GM18499 (cell line): Measurements from ENCODE around the gene FAM171A1.
"Not testable (repeated sequence)": the region's sequence is repeated elsewhere in the genome, so short reads cannot be mapped to it uniquely, and the experiment has no call there.

Experiments
- ATAC-seq: cut with Tn5 transposase; IDR thresholded peaks from one replicate; pipeline ENCODE4 v1.9.1; 2021; ENCODE audit warnings: moderate number of reproducible peaks; ENCODE audit not compliant: insufficient read depth, unreplicated experiment

The FAM171A1 gene

DNA sequence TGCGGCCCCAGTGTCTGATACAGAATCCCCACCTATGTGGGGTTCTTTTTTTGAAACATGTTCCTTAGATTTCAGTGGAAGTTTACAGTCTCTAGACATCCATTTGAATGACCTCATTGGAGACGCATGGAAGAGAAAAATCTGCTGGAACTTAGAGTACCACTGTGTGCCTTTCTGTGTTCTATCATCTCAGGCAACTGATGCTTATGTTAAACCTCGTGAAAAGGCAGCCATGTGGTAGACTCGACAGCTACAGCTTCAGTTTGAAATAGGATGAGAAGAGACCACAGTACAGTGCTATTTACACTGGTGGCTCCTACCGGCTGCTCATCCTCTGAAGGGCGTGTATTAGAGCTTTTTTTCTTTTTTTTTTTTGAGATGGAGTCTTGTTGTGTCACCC, 74.4 kb downstream of the FAM171A1 start:
- no peak for ATAC-seq

DNA sequence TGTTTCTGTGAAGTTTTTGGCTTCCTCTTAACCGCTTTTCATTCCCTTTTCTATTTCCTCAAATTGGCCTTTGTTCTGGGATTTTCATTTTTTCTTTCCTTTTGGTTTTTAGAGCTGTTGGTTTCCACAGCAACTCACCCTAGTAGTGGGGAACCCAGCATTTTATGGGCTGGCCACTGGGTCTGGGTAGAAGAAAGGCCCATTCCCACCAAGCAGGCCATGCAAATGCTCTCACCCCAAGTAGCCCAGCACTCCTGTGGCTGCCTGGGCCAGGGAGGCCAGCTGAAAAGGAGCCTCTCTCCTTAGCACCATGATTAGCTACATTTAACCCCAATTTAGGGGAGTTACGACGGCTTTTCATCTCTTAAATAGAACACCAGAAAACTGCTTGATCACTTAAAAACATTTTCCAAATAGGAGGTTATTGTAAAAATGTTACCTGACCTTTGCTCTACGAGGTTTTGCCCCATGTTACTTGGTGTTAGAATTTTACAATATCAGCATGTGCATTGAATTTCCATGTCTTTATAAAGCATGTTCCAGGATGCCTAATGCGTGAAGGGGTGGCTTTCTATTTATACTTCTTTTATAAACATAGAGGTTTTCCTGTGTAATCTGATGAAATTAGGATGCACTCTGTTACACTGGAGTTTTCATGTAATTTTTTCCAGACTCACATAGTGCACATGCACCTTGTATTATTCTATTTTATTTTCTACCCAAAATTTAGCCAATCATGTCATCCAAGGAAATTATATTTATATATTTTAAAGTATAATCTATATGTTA, 75.4 kb downstream of the FAM171A1 start:
- no peak for ATAC-seq

DNA sequence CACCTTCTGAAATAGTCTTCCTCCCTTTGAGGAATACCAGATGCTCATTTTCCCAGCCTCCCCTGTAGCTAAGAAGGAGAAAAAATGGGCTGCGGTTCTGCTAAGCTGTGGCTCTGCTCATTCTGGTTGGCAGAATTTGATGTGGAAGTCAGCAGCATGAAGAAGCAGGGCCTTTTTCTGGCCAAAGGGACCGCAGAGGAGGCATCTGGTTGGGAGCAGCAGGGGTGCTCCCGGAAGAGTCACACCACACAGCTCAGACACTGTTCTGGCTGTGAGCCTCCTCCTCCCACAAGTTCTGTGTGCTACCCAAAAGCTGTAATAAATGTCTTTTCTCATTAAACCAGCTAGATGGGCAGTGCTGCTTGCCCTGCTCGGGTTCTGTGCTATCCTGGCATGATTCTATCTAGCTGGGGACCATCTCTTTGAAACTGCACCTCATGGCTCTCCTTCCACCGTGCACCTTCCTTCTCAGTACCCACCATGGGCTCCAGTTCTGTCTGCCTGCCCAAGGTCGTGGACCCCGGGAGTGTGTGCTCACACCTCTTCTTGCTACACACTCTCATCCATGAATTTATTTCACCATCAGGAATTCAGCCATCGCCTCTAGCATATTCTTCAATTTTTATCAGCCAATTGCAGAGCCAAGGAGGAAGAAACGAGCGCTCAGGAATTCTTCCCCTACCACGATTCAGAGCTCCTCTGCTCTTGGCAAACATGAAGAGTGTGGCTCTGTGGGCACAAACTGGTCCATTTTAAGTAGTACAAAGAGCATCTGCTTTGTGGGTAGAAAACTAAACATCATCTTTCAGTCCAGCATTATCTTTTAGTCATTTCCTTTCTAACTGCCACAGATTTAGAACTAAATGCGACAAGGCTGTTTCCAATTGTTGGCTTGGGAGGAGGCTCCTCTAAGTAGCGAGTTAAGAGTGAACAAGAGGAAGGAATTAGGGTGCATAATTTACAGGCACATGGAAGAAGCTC, 76.9 kb downstream of the FAM171A1 start:
- no peak for ATAC-seq

DNA sequence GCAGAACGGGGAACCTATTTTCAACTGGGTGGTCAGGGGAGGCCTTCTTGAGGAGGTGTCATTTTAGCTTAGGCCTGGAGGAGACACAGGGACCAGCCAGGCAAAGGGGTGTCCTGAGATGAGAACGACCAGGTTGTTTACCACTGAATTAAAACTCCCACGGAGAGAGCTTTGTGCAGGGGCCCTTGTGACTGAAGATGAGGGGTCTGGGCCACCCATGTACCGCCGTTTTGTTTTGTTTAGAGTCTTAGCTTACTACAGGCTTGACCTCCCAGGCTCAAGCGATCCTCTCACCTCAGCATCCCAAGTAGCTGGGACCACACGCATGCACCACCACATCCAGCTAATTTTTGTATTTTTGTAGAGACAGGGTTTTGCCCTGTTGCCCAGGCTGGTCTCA, 80.4 kb downstream of the FAM171A1 start:
- no peak for ATAC-seq

DNA sequence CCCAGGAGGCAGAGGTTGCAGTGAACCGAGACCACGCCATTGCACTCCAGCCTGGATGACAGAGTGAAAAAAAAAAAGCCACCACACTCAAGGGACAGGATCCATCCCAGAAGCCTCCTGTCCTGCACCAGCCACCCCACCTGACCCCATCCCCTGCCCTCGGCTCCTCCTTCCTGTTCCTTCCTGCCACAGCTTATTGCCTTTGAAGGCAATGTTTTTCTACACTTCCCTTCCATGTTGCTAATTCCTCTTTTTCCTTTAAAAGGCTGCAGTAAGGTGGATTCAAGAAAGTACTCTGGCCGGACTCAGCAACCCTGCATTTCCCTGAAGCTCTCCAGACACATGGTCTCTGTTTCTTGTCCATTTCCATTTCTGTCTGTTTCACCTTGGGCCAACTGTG, 80.9 kb downstream of the FAM171A1 start:
- ATAC-seq: no peak

DNA sequence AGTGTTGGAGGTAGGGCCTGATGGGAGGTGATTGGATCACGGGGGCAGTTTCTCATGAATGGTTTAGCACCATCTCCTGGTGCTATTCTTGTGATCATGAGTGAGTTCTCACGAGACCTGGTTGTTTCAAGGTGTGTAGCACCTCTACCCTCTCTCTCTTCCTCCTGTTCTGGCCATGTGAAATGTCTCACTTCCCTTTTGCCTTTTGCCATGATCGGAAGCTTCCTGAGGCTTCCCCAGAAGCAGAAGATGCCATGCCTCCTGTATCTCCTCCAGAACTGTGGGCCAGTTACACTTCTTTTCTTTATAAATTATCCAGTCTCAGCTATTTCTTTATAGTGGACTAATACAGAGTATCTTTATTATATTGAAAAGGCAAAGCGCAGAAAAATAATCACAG, 90.1 kb downstream of the FAM171A1 start:
- no peak for ATAC-seq

DNA sequence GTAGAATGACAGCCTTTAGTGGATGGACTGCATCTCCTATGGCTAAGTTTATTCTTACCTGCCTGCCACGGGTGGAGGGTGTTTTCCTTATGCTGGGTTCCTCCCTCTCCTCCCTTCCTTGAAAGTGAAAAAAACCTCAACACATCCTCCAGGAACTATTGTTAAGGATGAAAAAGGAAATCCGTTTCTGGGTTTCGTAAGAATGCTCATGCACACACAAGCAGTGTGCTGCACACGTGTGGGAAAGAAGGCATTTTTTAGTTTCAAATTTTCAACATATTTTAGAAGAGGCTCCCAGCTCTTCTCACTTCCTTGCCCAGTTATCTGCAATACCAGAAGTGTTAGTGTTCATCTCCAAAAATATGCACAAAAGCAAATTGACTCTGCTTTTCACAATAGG, 90.6 kb downstream of the FAM171A1 start:
- ATAC-seq: no peak

DNA sequence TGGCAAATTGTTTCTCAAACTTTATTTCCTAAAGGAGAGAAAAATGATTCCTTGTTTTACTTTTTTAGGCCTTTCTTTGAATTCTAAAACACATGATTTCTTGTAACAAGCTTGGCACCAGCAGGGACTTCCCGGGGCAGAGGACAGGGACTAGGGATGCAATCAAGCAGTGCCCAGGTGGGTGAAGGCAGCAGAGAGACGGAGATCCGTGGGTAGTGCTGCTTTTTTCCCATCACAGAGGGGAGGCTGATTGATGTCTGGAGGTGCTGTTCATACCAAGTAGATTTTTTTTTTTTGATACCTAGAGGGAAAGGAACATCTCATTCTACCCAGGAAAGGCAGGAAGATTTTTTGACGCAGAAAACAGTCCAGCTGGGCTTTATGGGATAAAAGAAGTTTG, 91.9 kb downstream of the FAM171A1 start:
- no peak for ATAC-seq

DNA sequence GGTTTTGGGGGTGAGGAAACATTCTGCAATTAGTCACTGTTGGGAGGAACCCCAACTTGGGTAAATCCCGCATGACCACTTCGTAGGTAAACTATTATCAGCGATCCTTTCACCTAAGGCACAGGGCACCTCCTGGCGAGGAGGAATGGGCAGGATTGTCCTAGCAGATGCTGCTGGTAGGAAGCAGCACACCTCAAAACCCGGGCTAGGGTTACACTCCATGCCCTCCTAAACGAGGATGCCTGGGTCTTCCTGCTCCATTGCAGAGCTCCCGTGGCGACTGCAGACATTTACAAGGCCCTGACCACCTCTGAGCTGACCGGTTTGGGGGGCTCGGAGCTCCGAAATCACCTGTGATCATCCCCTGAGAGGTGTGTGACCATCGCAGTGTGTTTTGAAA, 92.3 kb downstream of the FAM171A1 start:
- ATAC-seq: no peak

DNA sequence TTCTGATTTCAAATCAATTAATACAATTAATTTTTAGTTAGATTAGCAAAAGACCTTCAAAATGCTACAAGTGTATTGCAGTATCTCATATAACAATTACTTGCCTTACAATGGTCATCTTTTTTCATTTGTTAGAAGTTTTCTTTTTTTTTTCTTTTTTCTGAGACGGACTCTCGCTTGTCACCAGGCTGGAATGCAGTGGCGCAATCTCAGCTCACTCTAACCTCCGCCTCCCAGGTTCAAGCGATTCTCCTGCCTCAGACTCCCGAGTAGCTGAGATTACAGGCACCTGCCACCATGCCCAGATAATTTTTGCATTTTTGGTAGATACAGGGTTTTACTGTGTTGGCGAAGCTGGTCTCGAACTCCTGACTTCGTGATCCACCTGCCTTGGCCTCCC, 95.0 kb downstream of the FAM171A1 start:
- ATAC-seq: not testable (repeated sequence)

DNA sequence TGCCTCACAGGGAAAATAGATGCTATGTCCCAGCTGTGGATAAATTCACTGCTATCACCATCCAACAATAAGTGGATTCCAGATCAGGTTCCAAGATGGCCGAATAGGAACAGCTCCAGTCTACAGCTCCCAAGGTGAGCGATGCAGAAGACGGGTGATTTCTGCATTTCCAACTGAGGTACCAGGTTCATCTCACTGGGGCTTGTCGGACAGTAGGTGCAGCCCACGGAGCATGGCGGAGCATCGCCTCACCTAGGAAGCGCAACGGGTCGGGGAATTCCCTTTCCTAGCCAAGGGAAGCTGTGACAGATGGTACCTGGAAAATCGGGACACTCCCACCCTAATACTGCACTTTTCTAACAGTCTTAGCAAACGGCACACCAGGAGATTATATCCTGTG, 101.3 kb downstream of the FAM171A1 start:
- not testable (repeated sequence) for ATAC-seq

DNA sequence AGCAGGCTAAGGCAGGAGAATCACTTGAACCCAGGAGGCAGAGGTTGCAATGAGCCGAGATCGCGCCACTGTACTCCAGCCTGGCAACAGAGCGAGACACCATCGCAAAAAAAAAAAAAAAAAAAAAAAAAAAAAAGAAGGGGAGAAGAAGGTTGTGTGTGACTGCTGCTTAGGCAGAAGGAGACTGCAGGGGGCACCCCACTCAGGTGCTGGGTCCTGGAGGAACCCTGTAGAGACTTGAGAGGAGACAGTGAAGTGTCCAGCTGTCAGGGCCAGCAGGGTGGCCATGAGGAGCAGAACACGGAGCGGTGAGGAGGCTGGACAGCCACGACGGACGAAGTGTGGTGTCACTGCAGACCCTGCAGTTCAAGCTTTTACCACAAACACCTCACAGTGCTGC, 103.6 kb downstream of the FAM171A1 start:
- ATAC-seq: no peak

DNA sequence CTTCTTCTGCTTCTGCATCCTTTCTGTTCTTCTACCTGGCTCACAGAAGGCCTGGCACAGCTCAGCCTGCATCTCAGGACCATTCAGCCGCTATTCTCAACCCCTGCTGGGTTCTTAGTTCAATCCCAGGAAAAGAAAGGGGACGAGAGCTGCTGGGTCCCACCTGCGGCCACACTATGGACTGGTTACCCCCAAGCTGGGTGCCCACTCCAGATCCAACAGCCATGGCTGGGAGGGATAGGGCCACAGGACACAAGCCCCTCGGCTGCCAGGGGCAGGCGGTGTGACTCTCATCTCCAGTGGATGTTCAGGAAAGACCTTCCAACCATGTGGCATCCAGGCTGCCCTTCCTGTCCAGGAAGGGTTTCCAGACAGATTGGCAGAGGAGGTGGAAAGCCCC, 105.0 kb downstream of the FAM171A1 start:
- no peak for ATAC-seq

DNA sequence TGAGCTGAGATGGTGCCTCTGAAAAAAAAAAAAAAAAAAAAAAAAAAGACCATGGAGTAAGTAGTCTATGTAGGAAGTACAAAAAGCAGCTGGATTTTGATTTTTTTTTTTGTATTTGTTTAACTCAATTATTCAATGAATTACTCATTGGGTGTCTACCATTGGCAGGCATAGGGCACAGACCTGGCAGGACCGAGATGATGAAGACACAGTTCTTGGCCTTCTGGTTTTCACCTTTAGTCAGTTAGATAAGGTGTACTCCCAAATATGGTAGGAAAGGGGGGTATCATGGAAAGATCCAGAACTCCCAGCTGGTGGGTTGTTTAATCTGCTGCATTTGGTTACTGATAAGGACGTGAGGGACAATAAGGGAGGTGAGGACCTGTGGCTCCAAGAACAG, 105.5 kb downstream of the FAM171A1 start:
- ATAC-seq: no peak

DNA sequence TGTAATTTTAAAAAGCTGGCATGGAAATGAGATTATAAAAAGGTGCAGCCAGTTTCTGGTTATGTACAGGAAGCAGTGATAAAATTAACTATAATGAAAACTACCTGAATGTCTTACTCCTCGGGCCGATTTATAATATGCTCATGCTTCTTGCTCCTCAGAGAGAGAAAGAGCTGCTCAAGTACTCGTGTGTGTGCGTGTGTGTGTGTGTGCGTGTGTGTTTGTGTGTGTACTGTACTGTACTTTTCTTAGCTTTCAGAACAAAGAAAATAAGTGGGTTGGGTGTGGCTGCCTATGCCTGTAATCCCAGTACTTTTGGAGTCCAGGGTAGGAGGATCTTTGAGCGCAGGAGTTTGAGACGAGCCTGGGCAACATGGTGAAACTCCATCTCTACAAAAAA, 106.0 kb downstream of the FAM171A1 start:
- no peak for ATAC-seq

DNA sequence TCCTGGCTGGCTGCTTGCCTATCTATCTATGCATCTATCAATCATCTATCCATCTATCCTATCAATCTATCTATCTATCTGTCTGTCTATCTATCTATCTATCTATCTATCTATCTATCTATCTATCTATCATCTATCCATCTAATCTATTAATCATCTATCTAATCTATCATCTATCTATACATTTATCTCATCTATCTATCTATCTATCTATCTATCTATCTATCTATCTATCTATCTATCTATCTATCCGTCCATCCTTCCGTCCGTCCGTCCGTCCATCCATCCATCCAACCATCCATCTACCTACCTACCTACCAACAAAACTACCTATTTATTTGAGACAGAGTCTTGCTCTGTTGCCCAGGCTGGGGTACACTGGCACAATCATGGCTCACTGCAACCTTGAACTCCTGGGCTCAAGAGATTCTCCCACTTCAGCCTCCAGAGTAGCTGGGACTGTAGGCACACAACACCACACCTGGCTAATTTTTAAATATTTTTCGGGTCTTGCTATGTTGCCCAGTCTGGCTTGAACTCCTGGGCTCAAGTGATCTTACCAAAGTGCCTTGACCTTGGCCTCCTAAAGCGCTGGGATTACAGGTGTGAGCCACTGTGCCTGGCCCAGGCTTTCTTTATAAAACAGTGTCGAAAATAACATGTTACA, 107.3 kb downstream of the FAM171A1 start:
- no peak for ATAC-seq

DNA sequence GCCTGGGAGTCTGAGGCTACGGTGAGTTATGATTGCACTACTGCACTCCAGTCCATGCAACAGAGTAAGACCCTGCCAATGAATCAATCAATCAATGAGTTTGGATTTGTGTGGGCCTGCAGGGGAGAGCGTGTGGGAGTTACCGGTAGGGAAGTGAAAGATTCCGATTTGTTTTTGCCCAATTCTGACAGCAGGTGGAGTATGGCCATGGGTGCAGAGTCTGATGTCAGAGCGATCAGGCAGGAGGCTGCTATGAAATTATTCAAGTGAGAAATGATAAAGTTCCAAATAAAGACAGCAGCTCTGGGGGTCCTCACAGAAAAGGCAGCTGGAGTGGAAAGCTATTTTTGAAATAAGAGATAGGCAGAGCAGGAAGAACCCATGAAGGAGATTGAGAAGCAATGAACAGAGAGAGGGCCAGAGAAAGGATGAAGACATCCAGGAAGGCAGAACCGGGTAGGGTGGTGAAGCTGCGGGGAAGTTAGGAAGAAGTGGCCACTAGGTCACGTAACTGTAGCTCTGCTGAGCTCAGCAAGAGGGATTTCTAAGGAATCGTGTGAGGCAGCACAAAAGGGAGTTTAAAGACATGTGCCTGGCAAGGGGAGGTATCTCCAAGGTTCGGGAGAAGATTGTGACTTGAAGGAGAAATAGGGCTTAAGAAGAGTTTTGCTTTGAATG, 108.9 kb downstream of the FAM171A1 start:
- no peak for ATAC-seq

DNA sequence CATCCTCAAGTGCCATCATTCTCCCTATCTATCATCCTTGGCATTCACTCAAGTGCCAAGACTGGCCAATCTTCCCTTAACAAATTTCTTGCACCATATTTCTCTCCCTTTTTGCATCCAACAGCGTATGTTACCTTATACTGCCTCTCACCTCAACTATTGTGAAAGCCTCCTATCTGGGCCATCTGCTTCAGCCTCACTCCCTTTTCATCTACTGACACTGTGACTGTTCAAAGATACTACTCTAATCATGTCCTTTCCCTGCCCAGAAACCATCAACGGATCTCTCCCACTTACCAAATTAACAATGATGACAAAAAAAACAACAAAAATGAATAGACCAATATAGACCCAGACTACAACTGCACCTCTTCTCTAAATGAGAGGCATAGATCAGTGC, 112.0 kb downstream of the FAM171A1 start:
- no peak for ATAC-seq

DNA sequence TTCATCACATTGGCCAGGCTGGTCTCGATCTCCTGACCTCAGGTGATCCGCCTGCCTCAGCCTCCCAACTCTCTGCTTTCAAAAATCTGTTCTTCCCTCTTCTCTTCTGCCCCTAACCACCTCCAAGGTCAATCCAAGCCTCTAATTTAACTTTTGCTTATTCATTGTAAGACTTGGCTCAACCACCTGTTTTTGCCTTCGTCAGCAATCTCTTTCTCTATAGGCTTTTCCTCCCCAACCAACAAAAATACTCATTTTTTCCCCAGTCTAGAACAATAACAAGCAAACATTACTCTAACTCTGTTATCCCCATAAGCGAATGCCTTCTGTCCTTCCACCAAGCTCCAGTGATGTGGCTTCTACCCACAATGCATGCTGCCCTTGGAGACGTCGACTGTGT, 112.8 kb downstream of the FAM171A1 start:
- ATAC-seq: no peak

DNA sequence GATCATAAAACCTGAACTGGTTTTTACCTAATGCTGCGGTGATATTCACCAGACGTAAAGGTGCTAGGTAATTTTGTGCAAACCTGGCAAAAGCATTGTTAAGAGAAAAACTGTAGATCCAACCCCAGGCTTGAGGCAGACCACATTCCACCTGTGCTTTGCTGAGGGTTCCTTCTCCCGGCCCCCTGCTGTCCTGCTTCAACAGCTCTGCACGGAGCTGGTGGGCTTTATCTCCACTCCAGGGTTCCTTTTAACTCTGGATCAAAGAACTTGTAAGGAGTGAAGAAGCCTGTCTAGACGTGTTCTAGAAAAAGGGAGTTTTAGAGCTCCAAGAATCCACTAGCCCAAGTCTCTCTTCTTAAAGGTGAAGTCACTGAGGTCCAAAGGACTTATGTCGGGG, 115.1 kb downstream of the FAM171A1 start:
- no peak for ATAC-seq
